GM12878 (cell line): ENCODE data around the gene KASH5. TPM values are rescaled to one million over a fixed set of nuclear protein-coding genes. Genes with fewer than 3 reads are reported as not detected.

ENCODE experiments used
- ATAC-seq: fragments of 200-7000 bp; cut with Tn5 transposase; 3 replicates; pipeline ENCODE4 v1.9.1; 2020; ENCODE audit warnings: mild to moderate bottlenecking, moderate library complexity
- BruUV-seq: library from RNA; stranded (reverse); fragments of 400-500 nt; replicated peaks from 2 replicates; lab custom pipeline; 2021; lab: Mats Ljungman, UMichigan
- CTCF ChIA-PET: fragments of 300-600 bp; sonication (Branson Sonifier 250); formaldehyde crosslinking; extraction: SDS; loops from one replicate; lab custom pipeline; 2021; ENCODE audit warnings: inconsistent platforms; lab: Yijun Ruan, JAX
- POLR2A ChIA-PET: fragments of 350-600 bp; formaldehyde crosslinking; extraction: SDS; loops from one replicate; lab custom pipeline; 2021; ENCODE audit warnings: inconsistent platforms; lab: Charles Lee
- RAD21 ChIA-PET: fragments of 300-600 bp; sonication (Branson Sonifier 250); formaldehyde crosslinking; loops from one replicate; lab custom pipeline; 2023; ENCODE audit warnings: antibody characterized with exemption; ENCODE audit not compliant: unreplicated experiment; lab: Charles Lee
- SMC1A ChIA-PET: fragments of 300-600 bp; sonication (Branson Sonifier 250); formaldehyde crosslinking; loops from one replicate; lab custom pipeline; 2023; ENCODE audit not compliant: unreplicated experiment, uncharacterized antibody; lab: Charles Lee
- DNase-seq: peaks from one replicate; pipeline ENCODE4 v3.0.0-alpha.2; 2011; ENCODE audit warnings: low read depth, low spot score
- FAIRE-seq: peaks from 3 replicates; lab custom pipeline; 2011; peaks lifted over from hg19 to GRCh38; lab: Jason Lieb, UNC
- H2AFZ ChIP-seq: 2 replicates; pipeline ENCODE4 v1.6.0; 2011; ENCODE audit warnings: low read depth, low read length, control low read depth; ENCODE audit not compliant: control insufficient read depth
- H3K27ac ChIP-seq: 2 replicates; pipeline ENCODE4 v1.5.1; 2011; ENCODE audit warnings: control low read depth; ENCODE audit not compliant: control insufficient read depth, insufficient read depth
- H3K27me3 ChIP-seq, 2 experiments: replicated peaks in 1 of 2; 2 replicates each; pipeline versions ENCODE4 v1.6.0 to v1.6.1; 2011; ENCODE audit warnings: low read length in 1 of 2; ENCODE audit not compliant: control insufficient read depth in 2 of 2, insufficient read depth in 2 of 2
- H3K36me3 ChIP-seq, 2 experiments: 2 replicates each; pipeline ENCODE4 v1.5.1; 2011; ENCODE audit warnings: low read length in 1 of 2; ENCODE audit not compliant: control insufficient read depth in 2 of 2, insufficient read depth in 2 of 2
- H3K4me1 ChIP-seq: 2 replicates; pipeline ENCODE4 v1.6.1; 2011; ENCODE audit warnings: mild to moderate bottlenecking, low read length, moderate library complexity, mixed read lengths; ENCODE audit not compliant: control insufficient read depth, insufficient read depth
- H3K4me2 ChIP-seq: 2 replicates; pipeline ENCODE4 v1.6.0; 2011; ENCODE audit warnings: control low read depth; ENCODE audit not compliant: control insufficient read depth, insufficient read depth
- H3K4me3 ChIP-seq: fragments of 200-600 bp; sonication (generic); 2 replicates; pipeline ENCODE4 v1.5.1; 2016
- H3K79me2 ChIP-seq: 2 replicates; pipeline ENCODE4 v1.6.0; 2011; ENCODE audit warnings: low read length; ENCODE audit not compliant: control insufficient read depth, insufficient read depth
- H3K9ac ChIP-seq: 2 replicates; pipeline ENCODE4 v1.8.0; 2011; ENCODE audit warnings: low read length, control low read depth, mixed read lengths; ENCODE audit not compliant: control insufficient read depth, insufficient read depth
- H3K9me3 ChIP-seq: replicated peaks from 3 replicates; pipeline ENCODE4 v1.5.1; 2011; ENCODE audit warnings: mild to moderate bottlenecking, low read length; ENCODE audit not compliant: control insufficient read depth, insufficient read depth
- H4K20me1 ChIP-seq: 2 replicates; pipeline ENCODE4 v1.6.0; 2011; ENCODE audit not compliant: control insufficient read depth, insufficient read depth
- CREB1 ChIP-seq: IDR thresholded peaks from 2 replicates; pipeline ENCODE4 v1.6.1; 2012; ENCODE audit warnings: low read depth, mild to moderate bottlenecking, inconsistent platforms
- CREM ChIP-seq: IDR thresholded peaks from 2 replicates; pipeline ENCODE4 v1.6.1; 2014; ENCODE audit warnings: antibody characterized with exemption, low read depth
- EP300 ChIP-seq, 2 experiments: fragments of 150-350 bp in 1 of 2; IDR thresholded peaks; 2 replicates each; pipeline ENCODE4 v1.6.1; 2011 to 2012; ENCODE audit warnings: low read depth in 2 of 2, low read length in 2 of 2, borderline replicate concordance in 1 of 2, improper control_type of control experiment in 1 of 2, inconsistent platforms in 1 of 2; ENCODE audit not compliant: control insufficient read depth in 1 of 2
- POU2F2 ChIP-seq: IDR thresholded peaks from 3 replicates; pipeline ENCODE4 v1.6.1; 2011; ENCODE audit warnings: low read depth, mild to moderate bottlenecking, low read length, borderline replicate concordance
- RAD21 ChIP-seq: IDR thresholded peaks from 2 replicates; pipeline ENCODE4 v1.6.1; 2011; ENCODE audit warnings: mild to moderate bottlenecking, low read depth, low read length, moderate library complexity; ENCODE audit not compliant: insufficient read depth
- SMC3 ChIP-seq: IDR thresholded peaks from 2 replicates; pipeline ENCODE4 v1.6.1; 2011; ENCODE audit warnings: low read length, improper control_type of control experiment, borderline replicate concordance
- TCF3 ChIP-seq: IDR thresholded peaks from 2 replicates; pipeline ENCODE4 v1.6.1; 2012; ENCODE audit warnings: low read depth, mild to moderate bottlenecking, low read length, borderline replicate concordance; ENCODE audit not compliant: insufficient read depth
- WRNIP1 ChIP-seq: IDR thresholded peaks from 2 replicates; pipeline ENCODE4 v1.6.1; 2011; ENCODE audit warnings: low read depth, low read length, improper control_type of control experiment, borderline replicate concordance
- WGBS: methylation state at CpG from one replicate; pipeline ENCODE4 v1.1.6; 2016; ENCODE audit warnings: low lambda C conversion rate; ENCODE audit not compliant: insufficient replicate concordance, insufficient coverage; ENCODE audit errors: missing lambda C conversion rate; 5-methylcytosine and 5-hydroxymethylcytosine counted together
- in situ Hi-C: fragments of 300-500 bp; cut with MboI; formaldehyde crosslinking; loops from 9 replicates; pipeline ENCODE4 v1.14.3; 2018; ENCODE audit warnings: mixed read lengths
- intact Hi-C: fragments of 100-400 bp; cut with micrococcal nuclease; formaldehyde crosslinking; loops from one replicate; pipeline ENCODE4 v1.14.2; 2022; ENCODE audit not compliant: unreplicated experiment
- polyA plus RNA-seq, 11 experiments: library from polyadenylated mRNA; depleted of rRNA in 4 of 11; unstranded in 6 of 11; stranded (reverse) in 5 of 11; fragments of >200 nt; fragmentation: Nextera tagmentation in 4 of 11; fragmentation: Illumina TruSeq in 1 of 11; extraction: Ambion mirVana in 4 of 11; extraction: Trizol in 1 of 11; gene quantifications; 1 replicate in 1 of 11; 2 replicates in 10 of 11; pipeline versions ENCODE4 v1.2.1 to v1.2.3, GENCODE V29; 2011 to 2016; ENCODE audit warnings: inconsistent platforms in 2 of 11, missing spikeins in 2 of 11, low read depth in 1 of 11
- total RNA-seq, 4 experiments: library from RNA; depleted of rRNA in 3 of 4; stranded (reverse); fragments of >200 nt in 3 of 4; fragmentation: Illumina TruSeq in 1 of 4; extraction: Trizol in 1 of 4; gene quantifications; 2 replicates each; pipeline versions ENCODE4 v1.2.1 to v1.2.3, GENCODE V29; 2013 to 2021
- TF ChIP-seq, protein P1 (sequence below), 3 experiments: IDR thresholded peaks in 2 of 3; conservative IDR thresholded peaks in 1 of 3; 2 replicates each; pipeline ENCODE4 v1.5.1; 2011; ENCODE audit warnings: low read depth in 3 of 3, low read length in 3 of 3, mild to moderate bottlenecking in 3 of 3, control low read depth in 2 of 3, moderate library complexity in 2 of 3, inconsistent platforms in 1 of 3, mixed read lengths in 1 of 3; ENCODE audit not compliant: control insufficient read depth in 2 of 3, insufficient read depth in 1 of 3; ENCODE audit errors: extremely low read depth in 1 of 3

KASH5 gene
- total and polyA plus RNA-seq, 10 of the 15 experiments (the other 5 are each of a cell fraction or from before 2014, with no cell fraction given), result 0.03 to 0.06 (median 0.05) TPM; not detected in 7

DNA sequence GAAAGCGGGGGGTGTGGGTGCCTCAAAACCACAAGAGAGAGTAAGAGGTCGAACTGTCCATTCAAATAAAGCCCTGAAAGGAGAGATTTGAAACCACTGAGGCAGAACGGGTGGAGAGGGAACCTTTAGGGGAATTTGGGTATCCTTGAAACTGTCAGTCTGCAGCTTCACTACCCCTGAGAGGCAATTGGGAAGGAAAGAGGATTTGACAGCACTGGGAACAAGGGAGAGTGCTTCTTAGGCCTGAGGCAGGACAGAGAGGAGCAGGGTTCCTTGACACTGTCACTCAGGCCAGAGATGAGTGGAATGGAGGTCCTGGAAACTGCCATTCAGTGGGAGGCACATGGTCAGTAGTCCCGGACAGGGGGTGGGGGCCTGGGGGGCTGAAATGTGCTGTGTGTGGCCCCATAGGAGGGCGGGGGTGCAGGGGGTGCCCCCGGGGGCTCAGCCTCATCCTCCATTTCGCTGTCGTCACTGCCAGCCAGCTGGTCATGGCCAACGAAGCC is 42.2 kb downstream of the KASH5 start (continued):
- TF ChIP-seq WRNIP1 (no peak), POU2F2 (no peak), TCF3 (no peak)

- no peak overlapping the region for H2AFZ ChIP-seq
- no peak for DNase-seq
- BruUV-seq, result no TSS peak
These were observed 42.8 kb downstream of the KASH5 start for GRCh38 chr19:49430678-49431329.

More at GRCh38 chr19:49430678-49431329, 42.8 kb downstream of the KASH5 start:
- H3K79me2 ChIP-seq, result no peaks in the 10 kb centered on the region
- ChIA-PET SMC1A (interaction anchor here (1.2 to 1.3 kb wide), 2 partner anchors 14 to 39 kb away, joined by 3 read pairs; no protein-coding TSS in a partner anchor), CTCF (interaction anchor here (1.0 to 1.9 kb wide), 6 partner anchors 9 to 97 kb away, joined by 3 to 6 read pairs (median 4); no protein-coding TSS in a partner anchor), RAD21 (interaction anchor here (1.2 kb wide), 1 partner anchor 27 kb away, joined by 3 read pairs; no protein-coding TSS in a partner anchor), POLR2A (no interaction called here)
- peak; percentile 66 for ATAC-seq
- FAIRE-seq, result no peak
- no peak overlapping the region for H3K27ac ChIP-seq
- intact Hi-C loops, result loop anchor here (1.0 kb wide), 1 partner anchor 39 kb away; no protein-coding TSS in a partner anchor
- H3K9me3 ChIP-seq, result no peaks in the 10 kb centered on the region
- TF ChIP-seq, protein P1, sequence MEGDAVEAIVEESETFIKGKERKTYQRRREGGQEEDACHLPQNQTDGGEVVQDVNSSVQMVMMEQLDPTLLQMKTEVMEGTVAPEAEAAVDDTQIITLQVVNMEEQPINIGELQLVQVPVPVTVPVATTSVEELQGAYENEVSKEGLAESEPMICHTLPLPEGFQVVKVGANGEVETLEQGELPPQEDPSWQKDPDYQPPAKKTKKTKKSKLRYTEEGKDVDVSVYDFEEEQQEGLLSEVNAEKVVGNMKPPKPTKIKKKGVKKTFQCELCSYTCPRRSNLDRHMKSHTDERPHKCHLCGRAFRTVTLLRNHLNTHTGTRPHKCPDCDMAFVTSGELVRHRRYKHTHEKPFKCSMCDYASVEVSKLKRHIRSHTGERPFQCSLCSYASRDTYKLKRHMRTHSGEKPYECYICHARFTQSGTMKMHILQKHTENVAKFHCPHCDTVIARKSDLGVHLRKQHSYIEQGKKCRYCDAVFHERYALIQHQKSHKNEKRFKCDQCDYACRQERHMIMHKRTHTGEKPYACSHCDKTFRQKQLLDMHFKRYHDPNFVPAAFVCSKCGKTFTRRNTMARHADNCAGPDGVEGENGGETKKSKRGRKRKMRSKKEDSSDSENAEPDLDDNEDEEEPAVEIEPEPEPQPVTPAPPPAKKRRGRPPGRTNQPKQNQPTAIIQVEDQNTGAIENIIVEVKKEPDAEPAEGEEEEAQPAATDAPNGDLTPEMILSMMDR (IDR thresholded peaks at IDR 0.05 in 2 of 3, conservative IDR thresholded peaks at IDR 0.05 in 1 of 3; ENCODE audit: control insufficient read depth in 2 of 3, extremely low read depth in 1 of 3, insufficient read depth in 1 of 3, low read depth in 3 of 3, low read length in 3 of 3), result peak; percentile 36 to 45 (median 39); a peak in 5 of 6 replicates
- no peak for TF ChIP-seq EP300 (IDR thresholded peaks at IDR 0.05; ENCODE audit: borderline replicate concordance in 1 of 2, control insufficient read depth in 1 of 2, low read depth in 2 of 2, low read length in 2 of 2)
- 0 out of 2 replicates have a peak, but pooled peaks have one; percentile 22 for TF ChIP-seq RAD21
- no peak for TF ChIP-seq CREB1
- no peak for TF ChIP-seq CREM
- peak; percentile 44; the same call in 1 of the 2 replicates for TF ChIP-seq SMC3
- H3K27me3 ChIP-seq, result peaks cover 8 to 18% of the 10 kb centered on the region in 2 experiments
- H3K36me3 ChIP-seq, result no peaks in the 10 kb centered on the region
- no peaks in the 10 kb centered on the region for H4K20me1 ChIP-seq
- WGBS, result 48% methylated on average over 24 of the region's 28 CpGs
- no peak overlapping the region for H3K4me3 ChIP-seq
- no peak overlapping the region for H3K9ac ChIP-seq
- in situ Hi-C loops, result no loop called here
- no peak overlapping the region for H3K4me2 ChIP-seq
- no peaks in the 10 kb centered on the region; the same call in 1 of the 2 replicates for H3K4me1 ChIP-seq
